Measurements from ENCODE around the gene ERRFI1.

Gene ERRFI1

DNA sequence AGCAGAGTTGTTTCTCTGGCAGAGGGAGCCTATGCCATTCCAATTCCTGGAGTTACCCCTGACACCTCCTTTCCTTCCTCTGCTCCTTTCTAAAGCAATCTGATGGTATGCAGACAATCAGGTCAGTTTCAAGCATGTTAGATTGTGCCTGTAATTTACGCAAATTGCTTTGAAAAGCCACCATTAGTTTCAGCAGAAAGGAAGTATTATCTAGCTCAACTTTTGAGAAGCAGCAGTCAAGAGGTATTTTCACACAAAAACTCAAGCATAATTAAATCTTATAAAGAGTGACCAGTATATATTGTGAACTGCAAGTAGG, 2.2 kb downstream of the ERRFI1 start:
- no peak overlapping the region for H3K4me3 ChIP-seq
- DNase-seq (ENCODE audit: low read depth, low spot score): no peak
- H3K27ac ChIP-seq: no peak overlapping the region
- H3K36me3 ChIP-seq (ENCODE audit: insufficient read depth, low read length): no peaks in the 10 kb centered on the region
- TF ChIP-seq EZH2 (IDR thresholded peaks at IDR 0.05) (no peak), POLR2AphosphoS5 (IDR thresholded peaks at IDR 0.05; ENCODE audit: borderline replicate concordance, low read depth, low read length) (no peak), FOXP2 (optimal IDR thresholded peaks at IDR 0.05; ENCODE audit: control extremely low read depth, extremely low read length, insufficient read depth) (no peak)
- no peak overlapping the region for H3K9ac ChIP-seq (ENCODE audit: insufficient read length)
- H3K9me3 ChIP-seq (ENCODE audit: low read depth, low read length): no peaks in the 10 kb centered on the region

DNA sequence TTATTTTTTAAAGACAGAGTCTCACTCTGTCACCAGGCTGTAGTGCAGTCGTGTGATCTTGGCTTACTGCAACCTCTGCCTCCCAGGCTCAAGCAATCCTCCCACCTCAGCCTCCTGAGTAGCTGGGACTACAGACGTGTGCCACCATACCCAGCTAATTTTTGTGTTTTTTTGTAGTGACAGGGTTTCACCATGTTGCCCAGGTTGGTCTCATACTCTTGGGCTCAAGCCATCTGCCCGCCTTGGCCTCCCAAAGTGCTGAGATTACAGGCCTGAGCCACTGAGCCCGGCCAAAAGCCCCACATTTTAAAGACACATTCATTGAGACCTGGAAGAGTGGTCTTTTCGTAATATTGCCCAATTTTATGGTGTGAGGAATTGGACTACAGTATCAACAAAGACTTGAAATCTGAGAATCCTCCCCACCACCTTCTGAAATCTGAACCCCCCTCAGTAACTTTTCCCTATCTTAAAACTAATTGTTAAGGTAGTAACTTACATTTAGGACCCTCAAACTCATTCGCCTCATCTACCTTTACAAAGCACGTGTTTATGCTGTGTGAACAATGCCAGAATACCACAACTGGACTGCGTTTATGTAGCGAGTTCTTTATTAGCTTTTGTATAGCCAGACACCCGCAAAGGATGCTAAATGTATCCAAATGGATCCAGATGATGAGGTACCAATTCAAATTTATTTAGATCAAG, 2.7 kb downstream of the ERRFI1 start:
- no peak for DNase-seq (ENCODE audit: low read depth, low spot score)
- Histone ChIP-seq H3K4me3 (no peak overlapping the region), H3K9me3 (ENCODE audit: low read depth, low read length) (no peaks in the 10 kb centered on the region), H3K36me3 (ENCODE audit: insufficient read depth, low read length) (no peaks in the 10 kb centered on the region), H3K27ac (no peak overlapping the region), H3K9ac (ENCODE audit: insufficient read length) (no peak overlapping the region)
- TF ChIP-seq EZH2 (IDR thresholded peaks at IDR 0.05) (no peak), FOXP2 (optimal IDR thresholded peaks at IDR 0.05; ENCODE audit: control extremely low read depth, extremely low read length, insufficient read depth) (no peak), POLR2AphosphoS5 (IDR thresholded peaks at IDR 0.05; ENCODE audit: borderline replicate concordance, low read depth, low read length) (no peak)

DNA sequence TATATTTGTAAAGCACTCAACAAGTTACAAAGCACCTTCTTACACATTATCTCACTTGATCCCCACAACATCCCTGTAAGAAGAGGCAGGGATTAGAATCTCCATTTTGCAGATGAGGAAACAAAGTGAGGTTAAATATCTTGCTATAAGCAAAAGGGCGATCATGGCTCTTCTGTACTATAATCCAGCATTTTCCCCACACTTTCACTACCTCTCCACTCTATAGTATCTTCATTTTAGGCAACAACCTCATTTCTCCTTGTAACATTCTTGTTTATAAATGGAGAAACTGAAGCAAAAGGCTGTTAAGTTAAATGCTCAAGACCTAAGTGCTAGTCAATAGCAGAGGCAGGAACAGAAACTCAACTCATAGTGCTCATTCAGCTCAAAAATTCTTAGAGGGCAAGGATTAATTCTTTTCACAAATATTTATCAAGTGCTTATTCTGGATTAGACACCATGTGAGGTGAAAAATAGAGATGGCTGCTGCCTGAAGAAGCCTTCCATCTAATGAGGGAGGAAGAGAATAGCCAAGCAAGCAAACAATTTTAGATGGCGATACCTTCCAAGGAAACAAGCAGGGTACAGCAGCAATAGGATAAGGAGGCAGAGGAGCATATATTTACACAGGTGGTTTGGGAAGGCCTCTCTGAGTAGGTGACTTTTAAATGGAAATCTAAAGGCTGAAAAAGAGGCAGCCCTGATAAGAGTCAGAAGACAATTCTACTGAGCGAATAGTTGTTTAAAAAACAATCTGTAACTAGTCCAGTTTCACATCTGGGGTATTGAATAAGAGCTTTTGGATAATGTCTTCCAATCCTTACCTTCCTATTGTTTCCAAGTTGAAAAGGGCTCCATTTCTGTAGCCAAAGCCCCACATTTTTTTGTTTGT, 3.5 kb downstream of the ERRFI1 start:
- Histone ChIP-seq H3K4me3 (no peak overlapping the region), H3K27ac (no peak overlapping the region), H3K36me3 (ENCODE audit: insufficient read depth, low read length) (no peaks in the 10 kb centered on the region), H3K9ac (ENCODE audit: insufficient read length) (no peak overlapping the region), H3K9me3 (ENCODE audit: low read depth, low read length) (no peaks in the 10 kb centered on the region)
- TF ChIP-seq EZH2 (IDR thresholded peaks at IDR 0.05): no peak
- no peak for DNase-seq (ENCODE audit: low read depth, low spot score)

DNA sequence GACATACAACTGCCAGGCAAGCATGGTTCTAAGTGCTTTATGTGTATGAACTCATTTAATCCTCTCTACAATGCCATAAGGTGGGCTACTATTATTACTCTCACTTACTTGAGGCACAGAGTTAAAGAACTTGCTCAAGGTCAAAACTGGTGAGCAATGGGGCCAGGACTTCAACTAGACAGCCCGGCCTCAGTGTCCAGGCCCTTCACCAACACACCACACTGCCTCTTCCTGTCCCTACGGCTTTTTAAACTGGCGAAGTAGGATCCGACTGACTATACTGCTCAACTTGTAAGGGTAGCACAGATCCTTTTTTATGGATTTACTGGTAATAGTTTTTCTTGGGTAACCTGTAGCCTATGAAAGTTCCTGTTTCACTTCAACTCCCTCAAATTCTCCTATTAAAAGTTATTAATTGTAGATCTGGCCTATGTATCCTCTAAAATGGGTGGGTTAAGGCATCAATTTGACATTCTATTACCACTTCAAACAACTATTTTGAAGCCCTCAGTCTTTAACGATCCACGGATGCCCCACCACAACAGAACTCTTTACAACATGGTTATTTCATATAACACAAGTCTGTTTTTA, 4.3 kb downstream of the ERRFI1 start:
- Histone ChIP-seq H3K4me3 (no peak overlapping the region), H3K9ac (ENCODE audit: insufficient read length) (no peak overlapping the region), H3K9me3 (ENCODE audit: low read depth, low read length) (no peaks in the 10 kb centered on the region), H3K36me3 (ENCODE audit: insufficient read depth, low read length) (no peaks in the 10 kb centered on the region), H3K27ac (no peak overlapping the region)
- TF ChIP-seq POLR2AphosphoS5 (IDR thresholded peaks at IDR 0.05; ENCODE audit: borderline replicate concordance, low read depth, low read length): no peak
- TF ChIP-seq FOXP2 (optimal IDR thresholded peaks at IDR 0.05; ENCODE audit: control extremely low read depth, extremely low read length, insufficient read depth): no peak
- TF ChIP-seq EZH2 (IDR thresholded peaks at IDR 0.05): no peak
- DNase-seq (ENCODE audit: low read depth, low spot score): no peak

DNA sequence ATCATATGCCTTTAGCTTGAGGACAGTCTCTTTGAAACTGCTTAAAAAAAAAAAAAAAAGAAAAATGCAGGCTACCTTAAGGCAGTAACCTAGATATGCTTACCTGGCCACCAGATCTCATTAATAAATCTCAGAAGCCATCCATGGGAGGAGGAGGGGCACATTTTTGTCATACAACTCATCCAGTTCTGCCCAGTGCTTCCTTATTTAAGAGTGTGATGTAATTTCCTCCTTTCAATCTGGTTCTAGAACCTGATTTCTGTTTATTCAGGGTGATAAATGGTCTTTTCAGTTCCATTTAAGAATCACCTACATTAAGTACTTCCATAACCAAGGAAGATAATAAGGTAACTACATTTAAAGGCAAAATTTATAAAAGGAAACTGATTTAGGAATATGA, 6.1 kb downstream of the ERRFI1 start:
- TF ChIP-seq EZH2 (IDR thresholded peaks at IDR 0.05) (no peak), POLR2AphosphoS5 (IDR thresholded peaks at IDR 0.05; ENCODE audit: borderline replicate concordance, low read depth, low read length) (no peak), FOXP2 (optimal IDR thresholded peaks at IDR 0.05; ENCODE audit: control extremely low read depth, extremely low read length, insufficient read depth) (no peak)
- Histone ChIP-seq H3K4me3 (no peak overlapping the region), H3K36me3 (ENCODE audit: insufficient read depth, low read length) (no peaks in the 10 kb centered on the region), H3K9me3 (ENCODE audit: low read depth, low read length) (no peaks in the 10 kb centered on the region), H3K27ac (no peak overlapping the region), H3K9ac (ENCODE audit: insufficient read length) (no peak overlapping the region)
- no peak for DNase-seq (ENCODE audit: low read depth, low spot score)

DNA sequence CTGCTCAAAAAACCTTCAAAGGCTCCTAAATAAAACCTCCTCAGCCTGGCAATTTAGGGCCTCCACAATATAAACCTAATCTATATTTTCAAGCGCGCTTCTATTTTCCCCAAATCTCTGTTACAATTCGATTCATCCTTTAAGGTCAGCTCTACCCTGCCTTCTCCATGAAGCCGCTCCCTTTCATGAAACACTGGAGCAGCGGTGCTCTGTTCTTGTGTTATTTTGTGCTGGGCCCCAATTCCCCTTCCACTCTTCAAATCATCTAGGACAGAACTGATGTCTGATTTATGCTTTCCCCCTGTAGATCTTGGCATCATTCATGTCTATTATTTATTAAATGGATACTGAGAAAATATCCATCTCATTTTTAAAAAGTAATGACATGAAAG, 6.9 kb downstream of the ERRFI1 start:
- Histone ChIP-seq H3K27ac (no peak overlapping the region; the same call in 1 of the 2 replicates), H3K9ac (ENCODE audit: insufficient read length) (no peak overlapping the region), H3K4me3 (no peak overlapping the region), H3K36me3 (ENCODE audit: insufficient read depth, low read length) (no peaks in the 10 kb centered on the region), H3K9me3 (ENCODE audit: low read depth, low read length) (no peaks in the 10 kb centered on the region)
- no peak for DNase-seq (ENCODE audit: low read depth, low spot score)
- no peak for TF ChIP-seq EZH2 (IDR thresholded peaks at IDR 0.05)
- no peak for TF ChIP-seq FOXP2 (optimal IDR thresholded peaks at IDR 0.05; ENCODE audit: control extremely low read depth, extremely low read length, insufficient read depth)
- no peak for TF ChIP-seq POLR2AphosphoS5 (IDR thresholded peaks at IDR 0.05; ENCODE audit: borderline replicate concordance, low read depth, low read length)

DNA sequence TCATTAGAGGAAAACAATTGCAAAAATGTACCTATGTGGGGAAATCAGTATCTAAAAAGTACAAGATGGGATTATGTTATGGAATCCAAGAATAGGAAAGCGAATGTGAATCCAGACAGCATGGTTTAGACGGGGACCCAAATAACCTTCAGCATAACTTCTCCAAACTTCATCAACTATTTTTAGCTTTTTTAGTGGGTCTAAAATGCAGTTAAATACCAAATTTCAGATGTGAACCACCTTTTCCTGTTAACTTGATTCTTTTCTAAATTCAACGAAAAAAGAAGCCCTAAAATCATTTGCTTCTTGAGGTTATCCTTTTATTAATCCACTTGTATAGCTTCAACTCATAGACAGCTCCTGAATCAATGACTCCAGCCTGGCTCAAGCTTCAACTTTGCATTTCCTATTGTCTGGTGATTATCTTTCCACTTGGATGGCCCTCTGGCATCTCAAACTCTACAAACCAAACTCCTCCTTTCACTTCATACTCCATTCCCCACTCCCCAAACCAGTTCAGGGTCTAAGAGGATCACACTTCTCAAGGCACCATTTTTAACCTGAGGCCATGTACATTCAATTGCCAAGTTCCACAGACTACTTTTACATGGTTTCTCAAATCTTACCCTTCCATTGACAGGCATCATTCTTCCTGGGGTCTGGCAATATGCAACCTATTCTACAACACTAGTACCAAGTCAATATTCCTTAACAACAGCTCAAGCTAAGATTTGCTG, 7.4 kb downstream of the ERRFI1 start:
- DNase-seq (ENCODE audit: low read depth, low spot score): no peak
- no peak overlapping the region for H3K27ac ChIP-seq
- TF ChIP-seq FOXP2 (optimal IDR thresholded peaks at IDR 0.05; ENCODE audit: control extremely low read depth, extremely low read length, insufficient read depth) (no peak), POLR2AphosphoS5 (IDR thresholded peaks at IDR 0.05; ENCODE audit: borderline replicate concordance, low read depth, low read length) (no peak), EZH2 (IDR thresholded peaks at IDR 0.05) (no peak)
- no peak overlapping the region for H3K9ac ChIP-seq (ENCODE audit: insufficient read length)
- no peak overlapping the region for H3K4me3 ChIP-seq
- no peaks in the 10 kb centered on the region for H3K36me3 ChIP-seq (ENCODE audit: insufficient read depth, low read length)
- no peaks in the 10 kb centered on the region for H3K9me3 ChIP-seq (ENCODE audit: low read depth, low read length)
